GM21723 (cell line): ENCODE data around the gene MSH3.
A peak's percentile ranks its signal among the peaks of the same experiment; 100 is the strongest.

Experiments used
- ATAC-seq: cut with Tn5 transposase; IDR thresholded peaks from one replicate; pipeline ENCODE4 v1.9.1; 2021; ENCODE audit warnings: mild to moderate bottlenecking, moderate library complexity; ENCODE audit not compliant: unreplicated experiment

MSH3 gene

GRCh38 chr5:80654391-80655230 lies at the start of gene MSH3, which contains the start of gene DHFR:
Gene MSH3 (plus strand): TSS chr5:80654652. CDS start chr5:80654728, 76 bp downstream.
Gene DHFR (minus strand): TSS chr5:80654983. CDS start chr5:80654489, 494 bp downstream.
- peak; percentile 55 for ATAC-seq

GRCh38 chr5:80607343-80607742 lies 47.1 kb upstream of the MSH3 start:
- ATAC-seq, result no peak

- ATAC-seq, result peak; percentile 72
Observed at GRCh38 chr5:80607832-80608231, 46.6 kb upstream of the MSH3 start.

GRCh38 chr5:80608731-80609130 lies 45.7 kb upstream of the MSH3 start:
- no peak for ATAC-seq

GRCh38 chr5:80609692-80610091 lies 44.8 kb upstream of the MSH3 start:
- no peak for ATAC-seq

- ATAC-seq, result no peak
Observed at GRCh38 chr5:80615266-80615914, 39.1 kb upstream of the MSH3 start.

- ATAC-seq, result no peak
Observed at GRCh38 chr5:80618438-80618837, 36.0 kb upstream of the MSH3 start.

GRCh38 chr5:80619086-80619485 lies 35.4 kb upstream of the MSH3 start:
- ATAC-seq, result no peak

- ATAC-seq, result no peak
Observed at GRCh38 chr5:80620211-80620610, 34.2 kb upstream of the MSH3 start.

- no peak for ATAC-seq
Observed at GRCh38 chr5:80622756-80623155, 31.7 kb upstream of the MSH3 start.

- ATAC-seq, result no peak
Observed at GRCh38 chr5:80623999-80624398, 30.5 kb upstream of the MSH3 start.

GRCh38 chr5:80625230-80625629 lies 29.2 kb upstream of the MSH3 start:
- ATAC-seq, result no peak

GRCh38 chr5:80629281-80629680 lies 25.2 kb upstream of the MSH3 start:
- no peak for ATAC-seq

GRCh38 chr5:80631278-80632259 lies 22.9 kb upstream of the MSH3 start:
- ATAC-seq, result no peak

- ATAC-seq, result no peak
Observed at GRCh38 chr5:80632700-80633099, 21.8 kb upstream of the MSH3 start.

- ATAC-seq, result no peak
Observed at GRCh38 chr5:80634193-80634592, 20.3 kb upstream of the MSH3 start.

- ATAC-seq, result no peak
Observed at GRCh38 chr5:80641353-80641752, 13.1 kb upstream of the MSH3 start.

GRCh38 chr5:80644900-80645299 lies 9.6 kb upstream of the MSH3 start:
- ATAC-seq, result no peak

GRCh38 chr5:80646926-80647325 lies 7.5 kb upstream of the MSH3 start:
- ATAC-seq, result no peak

GRCh38 chr5:80653502-80653901 lies 950 bp upstream of the MSH3 start:
- ATAC-seq, result no peak

- peak; percentile 1 for ATAC-seq
Observed at GRCh38 chr5:80654054-80654390, 430 bp upstream of the MSH3 start.
